NB4 (cell line): ENCODE results near the gene GFRAL.

Experiments used
- CTCF ChIP-seq: IDR thresholded peaks from one replicate; pipeline ENCODE4 v1.5.1; 2012; ENCODE audit warnings: low read depth, low read length
- POLR2A ChIP-seq: IDR thresholded peaks from 2 replicates; pipeline ENCODE4 v1.6.1; 2011; ENCODE audit warnings: mild to moderate bottlenecking; ENCODE audit not compliant: insufficient read length; ENCODE audit errors: extremely low read depth
- TF ChIP-seq, protein P1 (sequence below): IDR thresholded peaks from 2 replicates; pipeline ENCODE4 v1.6.1; 2011; ENCODE audit warnings: low read depth, low read length

DNA sequence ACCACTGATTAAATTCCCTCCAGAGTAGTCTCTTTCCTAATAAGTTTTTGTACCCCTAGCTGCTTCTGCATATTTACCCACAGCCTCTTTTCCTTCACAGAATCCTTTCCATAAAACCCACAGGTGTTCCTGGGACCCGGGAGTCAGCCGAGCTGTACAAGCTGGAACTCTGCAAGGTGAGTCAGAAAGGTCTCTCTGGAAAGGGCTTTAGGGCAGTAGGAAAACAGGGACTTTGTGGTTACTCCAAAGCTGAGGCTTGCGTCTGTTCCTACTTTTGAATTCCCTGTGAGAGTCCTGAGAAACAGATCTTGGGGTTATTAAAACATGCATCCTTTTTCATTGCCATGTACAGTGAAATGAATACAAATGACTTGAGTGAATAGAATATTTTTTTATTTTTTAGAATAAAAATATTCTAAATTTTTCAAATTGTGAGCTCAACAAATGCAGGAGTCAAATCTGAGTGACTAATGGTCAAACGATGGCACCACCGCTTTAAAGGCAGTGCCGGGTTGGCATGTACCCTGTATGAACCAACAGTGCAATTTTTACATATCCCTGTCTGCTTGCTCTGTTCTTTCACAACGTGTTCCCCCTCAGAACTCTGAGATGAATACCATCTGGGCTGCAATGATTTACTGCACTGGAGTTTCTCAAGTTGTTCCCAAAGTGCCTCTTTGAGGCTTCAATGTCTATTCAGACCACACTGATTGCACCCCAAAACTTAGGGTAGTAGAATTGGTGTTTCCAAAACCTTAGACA lies 78.4 kb downstream of the GFRAL start:
- TF ChIP-seq, protein P1, sequence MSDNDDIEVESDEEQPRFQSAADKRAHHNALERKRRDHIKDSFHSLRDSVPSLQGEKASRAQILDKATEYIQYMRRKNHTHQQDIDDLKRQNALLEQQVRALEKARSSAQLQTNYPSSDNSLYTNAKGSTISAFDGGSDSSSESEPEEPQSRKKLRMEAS: no peak
- TF ChIP-seq CTCF: no peak
- no peak for TF ChIP-seq POLR2A
